Erythroblast (primary cell): ENCODE results near the gene UNCX.

Experiments
- GATA1 ChIP-seq: IDR thresholded peaks from 2 replicates; pipeline ENCODE4 v1.6.1; 2011; ENCODE audit warnings: low read depth, mild to moderate bottlenecking, control low read depth, low read length, moderate library complexity
- POLR2A ChIP-seq: IDR thresholded peaks from 2 replicates; pipeline ENCODE4 v1.6.1; 2011; ENCODE audit warnings: mild to moderate bottlenecking, low read length

DNA sequence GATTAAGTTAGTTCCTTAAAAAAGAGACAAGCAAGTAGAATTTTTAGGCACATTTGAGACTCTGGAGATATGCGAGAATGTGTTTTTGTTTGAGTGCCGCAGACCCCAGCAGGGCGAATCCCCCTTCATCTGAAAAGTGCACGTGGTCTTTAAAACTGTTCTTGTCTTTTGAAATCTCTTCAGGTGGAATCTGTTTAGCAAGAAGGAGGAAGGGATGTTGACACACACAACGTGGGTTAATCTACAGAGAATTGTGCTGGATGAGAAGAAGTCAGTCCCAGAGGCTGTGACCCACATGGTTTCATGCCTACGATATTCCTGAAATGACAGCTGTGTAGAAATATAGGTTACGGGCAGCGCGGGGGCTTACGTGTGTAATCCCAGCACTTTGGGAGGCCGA, 45.5 kb upstream of the UNCX start:
- TF ChIP-seq POLR2A (no peak), GATA1 (no peak)
